CD4-positive, alpha-beta T cell (primary cell): ENCODE measurements around the gene MS4A6E. TPM values are rescaled to one million over a fixed set of nuclear protein-coding genes. Genes with fewer than 3 reads are reported as not detected.
"Not testable (repeated sequence)": the region's sequence is repeated elsewhere in the genome, so short reads cannot be mapped to it uniquely, and the experiment has no call there.

ENCODE experiments used
- ATAC-seq: fragments of 200-7000 bp; cut with Tn5 transposase; one replicate; pipeline ENCODE4 v1.10.0; 2022; ENCODE audit warnings: mild to moderate bottlenecking; ENCODE audit not compliant: poor library complexity
- CTCF ChIA-PET: fragments of 350-600 bp; sonication (Branson Sonifier 250); formaldehyde crosslinking; loops from one replicate; lab custom pipeline; 2021; ENCODE audit warnings: antibody characterized with exemption, inconsistent platforms; lab: Charles Lee
- POLR2A ChIA-PET: fragments of 350-600 bp; sonication (Branson Sonifier 250); formaldehyde crosslinking; loops from one replicate; lab custom pipeline; 2021; ENCODE audit warnings: antibody characterized with exemption, inconsistent platforms; lab: Charles Lee
- DNase-seq, 14 experiments: peaks; one replicate each; pipeline ENCODE4 v3.0.0-alpha.2; 2013 to 2020; ENCODE audit warnings: mixed read lengths in 2 of 14
- H3K27ac ChIP-seq, 2 donors: one replicate each; pipeline versions ENCODE4 v1.5.1 to v1.7.0; 2013; ENCODE audit warnings: low read length in 2 of 2, low read depth in 1 of 2, mild to moderate bottlenecking in 1 of 2
- H3K27me3 ChIP-seq, 2 experiments: 1 replicate in 1 of 2; 2 replicates in 1 of 2; pipeline versions ENCODE4 v1.6.1 to v1.7.0; 2013; ENCODE audit warnings: low read length in 2 of 2, control low read depth in 1 of 2, mild to moderate bottlenecking in 1 of 2, moderate library complexity in 1 of 2; ENCODE audit not compliant: insufficient read depth in 2 of 2, control insufficient read depth in 1 of 2
- H3K36me3 ChIP-seq: one replicate; pipeline ENCODE4 v1.6.1; 2013; ENCODE audit warnings: low read length, control low read depth; ENCODE audit not compliant: insufficient read depth
- H3K4me1 ChIP-seq: one replicate; pipeline ENCODE4 v1.6.1; 2013; ENCODE audit warnings: low read length, control low read depth; ENCODE audit not compliant: insufficient read depth
- H3K4me3 ChIP-seq: one replicate; pipeline ENCODE4 v1.5.1; 2013; ENCODE audit warnings: mild to moderate bottlenecking, low read length, moderate library complexity
- H3K9me3 ChIP-seq, 2 experiments: 1 replicate in 1 of 2; 2 replicates in 1 of 2; pipeline versions ENCODE4 v1.6.1 to v1.7.0; 2013; ENCODE audit warnings: low read length in 2 of 2, mild to moderate bottlenecking in 2 of 2, control low read depth in 1 of 2, moderate library complexity in 1 of 2; ENCODE audit not compliant: control insufficient read depth in 1 of 2, insufficient read depth in 1 of 2
- H3K27ac Mint-ChIP-seq: one replicate; pipeline ENCODE4 v1.8.0; 2020; ENCODE audit warnings: mixed read lengths
- H3K27me3 Mint-ChIP-seq: one replicate; pipeline ENCODE4 v1.8.0; 2021; ENCODE audit warnings: mixed read lengths
- H3K36me3 Mint-ChIP-seq: one replicate; pipeline ENCODE4 v1.8.0; 2021; ENCODE audit warnings: low read depth, mixed read lengths
- H3K4me1 Mint-ChIP-seq: one replicate; pipeline ENCODE4 v1.8.0; 2021; ENCODE audit warnings: low read depth, mixed read lengths
- H3K4me3 Mint-ChIP-seq: one replicate; pipeline ENCODE4 v1.8.0; 2020; ENCODE audit warnings: mild to moderate bottlenecking, mixed read lengths
- H3K9me3 Mint-ChIP-seq: one replicate; pipeline ENCODE4 v1.8.0; 2020; ENCODE audit warnings: mixed read lengths
- intact Hi-C, 2 experiments: fragments of 100-400 bp; cut with DNase I in 1 of 2; cut with micrococcal nuclease in 1 of 2; formaldehyde crosslinking; loops; one replicate each; pipeline versions ENCODE4 v1.15.1 to v1.9.0; 2023 to 2025; cut with DNase I, micrococcal nuclease
- total RNA-seq, 174 experiments: library from RNA in 2 of 174; stranded (reverse) in 2 of 174; gene quantifications; one replicate each; pipeline ENCODE4 v1.2.3 and lab custom pipeline; 2021 to 2026
- TF ChIP-seq, protein P1 (sequence below): fragments of 200-600 bp; IDR thresholded peaks from one replicate; pipeline ENCODE4 v1.8.0; 2022; ENCODE audit warnings: antibody characterized with exemption, mild to moderate bottlenecking

The MS4A6E gene
- total RNA-seq, 2 experiments from 2014 or later = not detected

DNA sequence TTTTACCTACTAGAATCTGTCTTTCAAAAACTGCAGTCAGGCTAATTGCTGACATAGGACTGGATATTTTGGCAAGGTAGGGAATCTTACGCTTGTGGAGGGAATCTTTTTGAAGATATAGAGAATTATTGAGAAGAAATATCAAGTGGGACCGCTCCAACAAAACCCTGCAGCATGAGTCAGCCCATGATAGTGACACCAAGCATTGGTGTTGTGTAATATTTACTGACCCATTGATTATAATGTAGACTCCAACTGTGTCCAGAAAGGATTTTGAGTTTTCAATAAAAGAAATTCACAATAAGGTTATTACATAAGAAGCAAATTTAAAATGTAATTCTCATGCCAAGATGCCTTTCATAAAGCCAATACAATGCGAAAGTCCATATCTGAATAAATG, 25.9 kb upstream of the MS4A6E start:
- Histone ChIP-seq H3K9me3 (no peaks in the 10 kb centered on the region), H3K36me3 (no peaks in the 10 kb centered on the region), H3K27ac (no peak overlapping the region), H3K4me3 (no peak overlapping the region), H3K4me1 (no peaks in the 10 kb centered on the region), H3K27me3 (no peaks in the 10 kb centered on the region)
- Mint-ChIP-seq H3K4me3 (no peak overlapping the region), H3K9me3 (no peaks in the 10 kb centered on the region), H3K27me3 (peaks cover 13% of the 10 kb centered on the region), H3K27ac (no peak overlapping the region), H3K4me1 (no peaks in the 10 kb centered on the region), H3K36me3 (no peaks in the 10 kb centered on the region)
- ChIA-PET CTCF (no interaction called here), POLR2A (no interaction called here)
- DNase-seq (no peak), ATAC-seq (no peak)
- TF ChIP-seq, protein P1, sequence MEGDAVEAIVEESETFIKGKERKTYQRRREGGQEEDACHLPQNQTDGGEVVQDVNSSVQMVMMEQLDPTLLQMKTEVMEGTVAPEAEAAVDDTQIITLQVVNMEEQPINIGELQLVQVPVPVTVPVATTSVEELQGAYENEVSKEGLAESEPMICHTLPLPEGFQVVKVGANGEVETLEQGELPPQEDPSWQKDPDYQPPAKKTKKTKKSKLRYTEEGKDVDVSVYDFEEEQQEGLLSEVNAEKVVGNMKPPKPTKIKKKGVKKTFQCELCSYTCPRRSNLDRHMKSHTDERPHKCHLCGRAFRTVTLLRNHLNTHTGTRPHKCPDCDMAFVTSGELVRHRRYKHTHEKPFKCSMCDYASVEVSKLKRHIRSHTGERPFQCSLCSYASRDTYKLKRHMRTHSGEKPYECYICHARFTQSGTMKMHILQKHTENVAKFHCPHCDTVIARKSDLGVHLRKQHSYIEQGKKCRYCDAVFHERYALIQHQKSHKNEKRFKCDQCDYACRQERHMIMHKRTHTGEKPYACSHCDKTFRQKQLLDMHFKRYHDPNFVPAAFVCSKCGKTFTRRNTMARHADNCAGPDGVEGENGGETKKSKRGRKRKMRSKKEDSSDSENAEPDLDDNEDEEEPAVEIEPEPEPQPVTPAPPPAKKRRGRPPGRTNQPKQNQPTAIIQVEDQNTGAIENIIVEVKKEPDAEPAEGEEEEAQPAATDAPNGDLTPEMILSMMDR = no peak
- intact Hi-C loops = no loop called here

DNA sequence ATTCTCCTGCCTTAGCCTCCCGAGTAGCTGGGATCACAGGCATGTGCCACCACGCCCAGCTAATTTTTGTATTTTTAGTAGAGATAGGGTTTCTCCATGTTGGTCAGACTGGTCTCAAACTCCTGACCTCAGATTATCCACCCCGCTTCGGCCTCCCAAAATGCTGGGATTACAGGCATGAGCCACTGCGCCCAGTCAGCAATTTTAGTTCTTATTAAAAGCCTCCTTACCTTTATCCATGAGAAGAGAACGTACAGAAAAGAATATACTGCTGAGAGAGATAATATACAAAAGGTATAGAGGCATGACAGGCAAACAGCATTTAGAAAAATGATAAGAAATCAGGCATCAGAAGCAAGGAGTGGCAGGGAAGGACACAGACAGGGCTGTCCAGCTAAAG, 25.2 kb upstream of the MS4A6E start:
- H3K27ac Mint-ChIP-seq, CTCF ChIA-PET, H3K9me3 ChIP-seq, POLR2A ChIA-PET, H3K4me3 ChIP-seq, H3K4me1 ChIP-seq, H3K4me1 Mint-ChIP-seq, H3K36me3 Mint-ChIP-seq, H3K9me3 Mint-ChIP-seq, H3K27ac ChIP-seq, DNase-seq, H3K4me3 Mint-ChIP-seq, ATAC-seq, intact Hi-C loops, H3K27me3 ChIP-seq, H3K36me3 ChIP-seq: not testable (repeated sequence)
- peaks cover 13% of the 10 kb centered on the region for H3K27me3 Mint-ChIP-seq

DNA sequence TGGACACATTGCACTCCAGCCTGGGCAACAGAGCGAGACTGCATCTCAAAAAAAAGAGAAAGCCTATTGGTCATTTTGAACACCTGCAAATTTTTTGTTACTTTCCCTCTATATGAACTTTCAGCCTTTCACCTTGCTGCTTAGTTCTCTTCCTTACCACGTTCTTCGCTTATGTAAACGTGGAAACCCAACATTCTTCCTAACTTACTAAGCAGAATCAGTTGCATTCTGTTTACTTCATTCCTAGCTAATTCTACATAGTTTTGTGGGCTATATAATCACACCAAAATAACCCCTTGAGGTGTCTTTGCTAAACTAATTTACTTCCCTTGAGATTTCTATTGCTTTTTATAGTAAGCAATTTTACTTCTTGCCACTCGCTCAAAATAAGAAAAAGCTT, 23.4 kb upstream of the MS4A6E start:
- H3K36me3 ChIP-seq = no peaks in the 10 kb centered on the region

More for the DNA sequence above, 23.4 kb upstream of the MS4A6E start:
- Mint-ChIP-seq H3K4me1 (no peaks in the 10 kb centered on the region), H3K36me3 (no peaks in the 10 kb centered on the region), H3K4me3 (no peak overlapping the region), H3K27me3 (peaks cover 13% of the 10 kb centered on the region), H3K9me3 (no peaks in the 10 kb centered on the region), H3K27ac (no peak overlapping the region)
- no peak for DNase-seq
- ChIA-PET POLR2A (no interaction called here), CTCF (no interaction called here)
- ATAC-seq = no peak
- intact Hi-C loops = no loop called here
- TF ChIP-seq, protein P1 = no peak
- Histone ChIP-seq H3K27me3 (peaks cover 0 to 5% of the 10 kb centered on the region in 2 experiments), H3K9me3 (no peaks in the 10 kb centered on the region), H3K4me1 (no peaks in the 10 kb centered on the region), H3K27ac (no peak overlapping the region), H3K4me3 (no peak overlapping the region)
